HG03280 (cell line): ENCODE data around the gene ABL2.
"Not testable (repeated sequence)": the region's sequence is repeated elsewhere in the genome, so short reads cannot be mapped to it uniquely, and the experiment has no call there.

ENCODE experiments used
- ATAC-seq: cut with Tn5 transposase; IDR thresholded peaks from one replicate; pipeline ENCODE4 v1.9.1; 2021; ENCODE audit warnings: mild to moderate bottlenecking, moderate library complexity; ENCODE audit not compliant: unreplicated experiment

The ABL2 gene

GRCh38 chr1:179170468-179170770 lies 59.1 kb downstream of the ABL2 start:
- not testable (repeated sequence) for ATAC-seq

DNA sequence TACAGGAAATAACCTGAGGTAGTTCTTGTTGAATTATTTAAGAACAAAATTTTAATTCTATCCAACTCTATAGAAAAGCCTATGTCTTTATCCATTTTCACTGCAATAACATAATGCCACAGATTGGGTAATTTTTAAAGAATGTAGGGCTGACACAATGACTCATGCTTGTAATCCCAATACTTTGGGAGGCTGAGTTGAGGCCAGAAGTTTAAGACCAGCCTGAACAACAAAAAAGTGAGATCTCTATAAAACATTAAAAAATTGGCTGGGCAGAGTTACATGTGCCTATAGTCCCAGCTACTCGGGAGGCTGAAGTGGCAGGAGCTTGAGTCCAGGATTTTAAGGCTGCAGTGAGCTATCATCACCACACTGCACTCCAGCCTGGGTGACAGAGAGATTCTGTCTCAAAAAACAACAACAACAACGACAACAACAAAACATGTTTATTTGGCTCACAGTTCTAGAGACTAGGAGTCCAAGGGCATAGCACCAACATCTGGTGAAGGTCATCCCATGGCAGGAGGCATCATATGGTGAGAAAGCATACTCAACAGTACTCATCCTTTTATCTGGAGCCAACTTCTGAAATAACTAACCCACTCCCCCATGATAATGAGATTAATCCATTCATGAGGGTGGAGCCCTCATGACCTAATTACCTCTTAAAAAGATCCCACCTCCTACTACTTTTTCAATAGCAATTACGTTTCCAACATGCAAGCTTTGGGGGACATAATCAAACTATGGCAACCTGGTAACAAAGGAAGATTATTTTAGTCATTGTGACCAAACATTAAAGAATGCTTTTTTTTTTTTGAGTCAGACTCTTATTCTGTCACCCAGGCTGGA lies 59.6 kb downstream of the ABL2 start:
- ATAC-seq: no peak

- ATAC-seq: no peak
Observed at GRCh38 chr1:179168536-179168935, 60.9 kb downstream of the ABL2 start.

DNA sequence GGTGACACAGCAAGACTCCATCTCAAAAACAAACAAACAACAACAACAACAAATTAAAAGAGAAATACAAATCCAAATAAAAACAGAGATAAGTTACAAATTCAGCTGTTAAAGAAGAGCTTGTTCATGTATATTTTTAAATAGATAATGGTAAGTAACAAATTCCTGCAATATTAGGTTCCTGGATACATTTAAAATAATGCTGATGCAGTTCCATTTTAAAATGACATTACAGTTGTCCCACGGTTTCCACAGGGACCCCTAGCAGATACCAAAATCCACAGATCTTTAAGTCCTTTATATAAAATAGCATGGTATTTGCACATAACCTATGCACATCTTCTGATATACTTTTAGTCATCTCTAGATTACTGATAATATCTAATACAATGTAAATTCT lies 61.5 kb downstream of the ABL2 start:
- no peak for ATAC-seq

- no peak for ATAC-seq
Observed at GRCh38 chr1:179167418-179167777, 62.1 kb downstream of the ABL2 start.

DNA sequence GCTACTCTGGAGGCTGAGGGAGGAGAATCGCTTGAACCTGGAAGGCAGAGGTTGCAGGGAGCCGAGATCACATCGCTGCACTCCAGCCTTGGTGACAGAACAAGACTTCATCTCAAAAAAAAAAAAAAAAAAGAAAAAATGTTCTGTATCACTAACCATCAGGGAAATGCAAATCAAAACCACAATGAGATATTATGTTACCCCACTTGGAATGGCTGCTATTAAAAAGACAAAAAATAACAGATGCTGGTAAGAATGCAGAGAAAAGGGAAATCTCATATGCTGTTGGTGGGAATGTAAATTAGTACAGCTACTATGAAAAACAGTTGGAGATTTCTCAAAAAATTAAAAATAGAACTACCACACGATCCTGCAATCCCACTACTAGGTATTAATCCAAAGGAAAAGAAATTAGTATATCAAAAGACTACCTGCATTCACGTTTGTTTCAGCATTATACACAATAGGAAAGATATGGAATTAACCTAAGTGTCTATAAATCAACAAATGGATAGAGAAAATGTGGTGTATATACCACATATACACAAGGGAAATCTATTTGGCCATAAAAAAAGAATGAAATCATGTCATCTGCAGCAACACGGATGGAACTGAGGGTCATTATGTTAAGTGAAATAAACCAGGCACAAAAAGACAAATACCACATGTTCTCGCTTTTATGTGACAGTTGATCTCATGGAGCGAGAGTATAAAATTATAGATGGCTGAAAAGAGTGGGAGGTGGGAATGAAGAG lies 62.6 kb downstream of the ABL2 start:
- ATAC-seq: no peak

DNA sequence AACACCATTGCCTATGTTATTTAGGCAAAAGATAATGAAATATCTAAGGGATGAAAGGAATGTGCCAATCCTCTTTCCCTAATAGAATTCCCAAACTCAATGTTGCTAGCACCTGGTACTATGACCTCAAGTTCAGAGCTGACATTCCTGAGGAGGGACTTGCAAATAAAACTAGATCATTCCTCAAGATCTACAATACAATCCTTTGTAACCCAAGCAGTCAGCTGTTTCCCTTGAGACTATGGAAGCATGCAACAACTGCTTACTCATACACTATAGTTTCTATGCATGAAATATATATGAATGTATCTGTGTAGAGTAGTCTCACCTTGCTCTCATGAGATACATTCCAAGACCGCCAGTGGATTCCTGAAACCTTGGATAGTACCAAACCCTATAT lies 65.0 kb downstream of the ABL2 start:
- no peak for ATAC-seq

DNA sequence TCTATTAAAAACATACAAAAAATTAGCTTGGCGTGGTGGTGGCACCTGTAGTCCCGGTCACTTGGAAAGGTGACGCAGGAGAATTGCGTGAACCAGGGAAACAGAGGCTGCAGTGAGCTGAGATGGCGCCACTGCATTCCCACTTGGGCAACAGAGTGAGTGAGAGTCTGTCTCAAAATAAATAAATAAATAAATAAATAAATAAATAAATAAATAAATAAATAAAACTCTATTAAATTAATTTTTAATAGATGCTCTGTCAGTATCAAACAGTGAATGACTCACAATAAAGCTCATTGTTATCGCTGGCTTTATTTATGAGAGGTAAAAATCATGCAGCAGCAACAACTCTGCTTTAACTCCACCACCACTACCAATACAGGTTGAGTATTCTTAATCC lies 72.8 kb downstream of the ABL2 start:
- ATAC-seq: no peak

GRCh38 chr1:179156026-179156425 lies 73.5 kb downstream of the ABL2 start:
- ATAC-seq: no peak

GRCh38 chr1:179155615-179156014 lies 73.9 kb downstream of the ABL2 start:
- no peak for ATAC-seq

DNA sequence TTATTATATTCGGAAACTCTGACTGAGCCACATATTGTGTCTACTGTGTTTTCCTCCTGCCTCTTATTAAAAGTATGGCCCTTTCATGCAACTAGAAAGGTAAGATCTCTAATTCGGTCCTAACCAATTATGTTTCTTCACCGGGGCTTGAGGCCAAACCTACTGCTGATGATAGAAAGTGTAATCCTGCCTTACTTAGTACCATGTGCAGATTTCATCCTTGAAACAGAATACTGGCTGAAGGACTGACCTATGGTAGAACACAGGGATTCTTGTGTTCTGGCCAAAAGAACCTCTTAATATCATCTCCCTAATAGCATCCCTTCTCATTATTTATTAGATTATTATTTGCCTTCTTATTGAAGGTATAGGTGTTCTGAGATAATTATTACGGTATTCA lies 75.0 kb downstream of the ABL2 start:
- no peak for ATAC-seq

GRCh38 chr1:179153217-179153616 lies 76.3 kb downstream of the ABL2 start:
- no peak for ATAC-seq

DNA sequence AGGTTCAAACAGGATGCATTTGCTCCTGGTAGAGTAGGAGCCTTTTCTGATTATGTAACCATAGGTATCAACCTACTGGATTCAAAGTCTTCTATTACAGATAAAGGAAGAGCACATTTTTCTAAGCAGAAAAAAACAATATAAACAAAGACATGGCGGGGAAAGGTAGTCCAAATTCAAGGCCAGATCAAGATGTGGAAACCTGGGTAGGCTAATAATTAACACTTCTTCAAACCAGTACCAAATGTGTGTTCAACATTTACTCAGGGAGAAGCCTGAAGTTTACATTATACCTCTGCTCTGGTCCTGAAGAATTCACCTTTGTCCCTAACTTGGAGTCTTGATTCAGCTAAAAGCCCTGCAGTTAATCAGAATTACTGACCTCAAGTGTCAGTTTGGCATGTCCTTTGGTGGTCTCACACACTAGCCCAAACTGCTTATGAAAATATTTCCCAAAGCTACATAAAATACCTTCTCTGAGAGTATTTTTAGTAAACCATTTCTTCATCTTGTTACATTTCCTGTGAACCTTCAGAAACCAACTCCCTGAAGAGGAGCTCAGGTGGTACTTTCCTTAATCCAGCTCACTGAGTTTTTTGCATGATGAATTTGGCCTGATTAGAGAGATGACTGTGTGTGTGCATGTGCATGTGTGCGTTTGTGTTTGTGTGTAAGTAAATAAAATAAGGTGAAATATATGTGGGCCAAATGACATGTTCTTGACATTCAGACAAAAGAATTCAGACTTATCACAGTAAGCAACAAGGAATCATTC lies 77.4 kb downstream of the ABL2 start:
- ATAC-seq: no peak

- ATAC-seq: no peak
Observed at GRCh38 chr1:179146911-179147310, 82.6 kb downstream of the ABL2 start.

DNA sequence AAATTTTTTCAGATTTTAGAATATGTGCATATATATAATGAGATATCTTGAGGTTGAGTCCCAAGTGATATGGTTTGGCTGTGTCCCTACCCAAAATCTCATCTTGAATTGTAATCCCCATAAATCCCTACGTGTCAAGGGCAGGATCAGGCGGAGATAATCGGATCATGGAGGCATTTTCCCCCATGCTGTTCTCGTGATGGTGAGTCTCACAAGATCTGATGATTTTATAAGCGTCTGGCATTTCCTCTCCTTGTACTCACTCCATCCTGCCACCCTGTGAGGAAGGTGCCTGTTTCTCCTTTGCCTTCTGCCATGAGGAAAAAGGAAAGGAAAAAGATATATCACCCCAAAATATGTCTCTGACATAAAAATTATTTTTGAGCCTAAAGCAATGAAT lies 83.0 kb downstream of the ABL2 start:
- no peak for ATAC-seq

- ATAC-seq: no peak
Observed at GRCh38 chr1:179145521-179145920, 84.0 kb downstream of the ABL2 start.

DNA sequence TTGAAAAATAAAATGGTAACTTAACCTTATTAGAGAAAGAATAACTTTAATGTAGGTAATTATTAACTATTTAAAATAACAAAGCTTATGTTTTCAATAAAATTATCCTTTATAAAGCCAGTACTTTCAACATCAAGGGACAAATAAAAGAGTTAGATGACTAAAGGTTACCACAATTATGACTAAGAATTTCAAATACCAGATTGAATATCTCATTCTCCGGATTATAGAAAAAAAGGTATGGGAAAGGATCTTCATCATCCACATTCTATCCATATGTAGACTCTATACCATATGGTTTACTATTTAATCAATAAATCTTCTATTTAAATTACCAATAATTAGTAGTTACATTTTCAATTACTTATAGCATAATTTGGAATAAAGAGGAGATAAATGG lies 84.9 kb downstream of the ABL2 start:
- no peak for ATAC-seq

DNA sequence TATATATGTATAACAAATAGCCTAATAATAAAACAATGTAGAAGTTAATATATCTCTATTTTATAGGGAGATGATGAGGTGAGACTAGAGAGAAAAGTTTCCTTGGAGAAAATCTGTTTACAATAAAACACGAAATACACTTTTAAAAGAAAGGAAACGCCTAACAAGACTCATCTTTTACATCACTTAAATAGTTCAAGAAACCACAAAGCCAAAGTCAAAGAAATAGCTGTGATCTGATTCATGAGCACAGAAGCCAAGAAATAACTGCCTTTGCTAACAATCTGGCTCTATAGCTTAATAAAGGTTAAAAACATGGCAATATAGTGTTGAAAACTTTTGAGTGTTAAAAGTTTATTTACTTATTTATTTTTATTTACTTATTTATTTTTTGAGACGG lies 86.2 kb downstream of the ABL2 start:
- no peak for ATAC-seq

DNA sequence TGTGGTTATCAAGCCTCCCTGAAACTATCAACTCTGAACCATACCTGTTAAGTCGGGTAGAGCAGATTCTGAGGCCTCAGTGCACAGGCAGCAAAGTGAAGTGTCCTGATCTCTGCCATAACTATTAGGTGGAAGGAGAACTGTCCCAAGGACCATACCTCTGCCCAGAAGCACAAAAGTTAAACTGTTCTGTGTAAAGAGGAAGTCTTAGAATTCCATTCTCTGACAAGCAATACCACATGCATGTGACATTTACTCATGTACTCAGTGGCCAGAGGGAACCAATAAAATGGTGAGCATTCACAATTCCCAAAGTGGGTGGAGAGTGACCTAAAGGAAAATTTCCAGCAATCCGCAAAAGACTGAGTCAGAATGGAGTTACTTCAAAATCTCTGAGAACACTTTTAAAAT lies 86.6 kb downstream of the ABL2 start:
- ATAC-seq: no peak

DNA sequence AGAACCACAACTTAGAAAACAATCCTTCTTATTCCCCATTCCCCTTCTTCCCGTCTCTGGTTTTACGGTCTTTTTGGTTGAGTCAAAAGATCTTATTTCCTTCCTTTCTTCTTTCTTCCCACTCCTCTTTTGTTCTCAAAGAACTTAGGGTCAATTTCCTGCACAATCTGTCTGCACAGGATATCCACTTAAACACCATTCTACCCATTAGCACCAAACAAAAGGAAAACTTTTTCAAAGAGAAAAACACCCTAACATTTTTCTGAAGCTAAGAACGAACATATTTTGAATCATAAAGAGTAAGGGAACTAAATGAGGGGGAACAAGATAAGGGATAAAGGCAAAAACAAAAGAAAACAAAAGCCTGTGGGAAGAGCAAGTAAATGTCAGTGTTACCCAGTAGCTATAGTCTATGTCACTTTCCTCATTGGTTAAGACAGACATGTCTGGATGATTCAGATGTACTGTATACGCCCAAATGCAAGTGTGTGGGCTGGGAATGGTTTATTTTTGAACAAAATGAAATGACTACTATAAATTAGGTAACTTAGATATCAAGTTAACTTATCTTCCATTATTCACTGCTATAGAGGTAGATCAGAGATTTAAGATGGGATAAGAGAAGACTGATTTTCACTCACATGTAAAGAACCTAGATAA lies 87.8 kb downstream of the ABL2 start:
- no peak for ATAC-seq

- not testable (repeated sequence) for ATAC-seq
Observed at GRCh38 chr1:179138755-179139154, 90.7 kb downstream of the ABL2 start.
